Lower leg skin (tissue), 4 donors: ENCODE measurements around the gene RGS5. TPM values are rescaled to one million over a fixed set of nuclear protein-coding genes. Genes with fewer than 3 reads are reported as not detected.

Experiments used
- DNase-seq, 2 donors: peaks; one replicate each; pipeline ENCODE4 v3.0.0-alpha.2; 2019; ENCODE audit warnings: low spot score in 2 of 2
- H3K4me3 ChIP-seq: fragments of 200-600 bp; sonication (generic); 2 replicates; pipeline ENCODE4 v1.5.1; 2017; ENCODE audit warnings: mild to moderate bottlenecking, low read depth; ENCODE audit not compliant: poor library complexity, severe bottlenecking
- CTCF ChIP-seq, 3 donors: fragments of 450-650 bp; IDR thresholded peaks; one replicate each; pipeline ENCODE4 v1.5.1; 2016; ENCODE audit warnings: antibody characterized with exemption in 3 of 3, mild to moderate bottlenecking in 3 of 3, moderate library complexity in 2 of 3
- POLR2A ChIP-seq, 2 donors: fragments of 450-650 bp; IDR thresholded peaks; one replicate each; pipeline ENCODE4 v1.6.1; 2016 to 2017; ENCODE audit warnings: antibody characterized with exemption in 2 of 2, mild to moderate bottlenecking in 1 of 2, moderate library complexity in 1 of 2
- WGBS, 2 donors: methylation state at CpG; one replicate each; pipeline ENCODE4 v1.1.5; 2018; 5-methylcytosine and 5-hydroxymethylcytosine counted together
- intact Hi-C: fragments of 100-400 bp; cut with DNase I; formaldehyde crosslinking; loops from one replicate; pipeline ENCODE4 v1.15.0; 2023; ENCODE audit warnings: low total_unique reads
- total RNA-seq, 4 donors: library from RNA; depleted of rRNA; stranded (reverse); fragments of >200 nt; gene quantifications; one replicate each; pipeline ENCODE4 v1.1.0, GENCODE V29; 2016

RGS5 gene
- total RNA-seq, 4 donors from 2014 or later: 16.0 to 59.0 (median 33.2) TPM

DNA sequence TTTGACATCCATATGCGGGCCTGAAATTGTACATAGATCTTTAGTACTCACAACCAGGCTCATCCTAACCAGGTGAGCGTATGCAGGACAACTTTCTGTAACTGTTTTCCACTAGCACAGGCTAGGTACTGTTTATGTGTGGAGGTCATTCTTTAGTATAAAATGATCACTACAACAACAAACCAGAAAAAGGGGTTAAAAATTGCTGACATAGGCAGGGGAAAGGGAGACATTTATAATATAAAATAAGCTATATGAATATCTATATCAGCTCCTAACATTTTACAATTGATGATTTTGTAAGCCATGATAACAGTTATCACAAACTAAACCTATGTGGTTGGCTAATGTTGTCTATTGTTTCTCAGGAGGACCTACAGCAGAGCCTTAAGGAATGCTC lies 37.6 kb downstream of the RGS5 start:
- intact Hi-C loops: no loop called here
- TF ChIP-seq POLR2A (IDR thresholded peaks at IDR 0.05): no peak
- TF ChIP-seq CTCF (IDR thresholded peaks at IDR 0.05): no peak
- WGBS, 2 donors: 93 to 97% methylated on average over 2 of the region's 2 CpGs
- no peak for DNase-seq
- no peak overlapping the region for H3K4me3 ChIP-seq

GRCh38 chr1:163163881-163164582 lies 38.7 kb downstream of the RGS5 start:
- intact Hi-C loops: no loop called here
- WGBS, 2 donors: 84 to 85% methylated on average over 4 of the region's 4 CpGs
- H3K4me3 ChIP-seq: no peak overlapping the region
- DNase-seq: no peak
- TF ChIP-seq POLR2A (IDR thresholded peaks at IDR 0.05) (no peak), CTCF (IDR thresholded peaks at IDR 0.05) (no peak)

DNA sequence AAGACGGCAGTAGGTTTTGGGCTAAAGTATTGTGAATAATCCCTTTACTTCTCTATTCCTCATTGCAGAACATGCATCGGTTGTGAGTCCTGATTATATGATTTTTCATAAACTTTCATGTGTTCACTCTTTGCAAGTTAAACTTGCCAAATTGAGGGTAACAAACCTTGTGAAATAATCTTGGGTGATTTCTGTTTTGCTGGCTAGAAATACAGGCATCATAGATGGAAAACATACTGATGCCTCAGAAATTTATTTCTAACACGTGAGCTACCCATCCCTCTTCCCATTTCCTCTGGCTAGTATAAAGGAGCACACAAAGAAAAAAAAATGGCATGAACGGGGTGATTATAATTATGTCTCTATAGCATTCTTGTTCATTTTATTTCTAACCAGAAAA lies 39.6 kb downstream of the RGS5 start:
- TF ChIP-seq POLR2A (IDR thresholded peaks at IDR 0.05) (no peak), CTCF (IDR thresholded peaks at IDR 0.05) (no peak)
- 67 to 75% methylated on average over 4 of the region's 4 CpGs for WGBS, 2 donors
- intact Hi-C loops: no loop called here

GRCh38 chr1:163162381-163162914 lies 40.3 kb downstream of the RGS5 start:
- intact Hi-C loops: no loop called here
- no peak overlapping the region for H3K4me3 ChIP-seq
- 53 to 56% methylated on average over 6 of the region's 6 CpGs for WGBS, 2 donors

More for the DNA sequence above, 39.6 kb downstream of the RGS5 start:
- H3K4me3 ChIP-seq: no peak overlapping the region
- DNase-seq: no peak

GRCh38 chr1:163161841-163162240 lies 40.9 kb downstream of the RGS5 start:
- no peak for DNase-seq
- 77 to 90% methylated on average over 5 of the region's 5 CpGs for WGBS, 2 donors
- TF ChIP-seq POLR2A (IDR thresholded peaks at IDR 0.05) (no peak), CTCF (IDR thresholded peaks at IDR 0.05) (no peak)
- intact Hi-C loops: no loop called here
- H3K4me3 ChIP-seq: no peak overlapping the region

More at GRCh38 chr1:163162381-163162914, 40.3 kb downstream of the RGS5 start:
- DNase-seq: no peak
- TF ChIP-seq CTCF (IDR thresholded peaks at IDR 0.05) (no peak), POLR2A (IDR thresholded peaks at IDR 0.05) (no peak)
